H9 (cell line): ENCODE data around the gene TCF7L1. TPM values are rescaled to one million over a fixed set of nuclear protein-coding genes. Genes with fewer than 3 reads are reported as not detected.

ENCODE experiments used
- DNase-seq: peaks from one replicate; pipeline ENCODE4 v3.0.0-alpha.2; 2017
- H2AFZ ChIP-seq: one replicate; pipeline ENCODE4 v1.6.1; 2013; ENCODE audit warnings: mild to moderate bottlenecking, low read length, control low read depth, moderate library complexity
- H2AK5ac ChIP-seq: 2 replicates; pipeline ENCODE4 v1.6.1; 2013; ENCODE audit warnings: low read length, control low read depth, mixed read lengths; ENCODE audit not compliant: insufficient read length
- H2BK120ac ChIP-seq: one replicate; pipeline ENCODE4 v1.6.1; 2013; ENCODE audit warnings: low read depth, mild to moderate bottlenecking, low read length, control low read depth, inconsistent platforms; ENCODE audit not compliant: poor library complexity, severe bottlenecking
- H2BK12ac ChIP-seq: 2 replicates; pipeline ENCODE4 v1.6.1; 2013; ENCODE audit warnings: low read length, control low read depth, mixed read lengths, low read depth; ENCODE audit not compliant: insufficient read length
- H2BK15ac ChIP-seq: 2 replicates; pipeline ENCODE4 v1.6.1; 2013; ENCODE audit warnings: low read depth, low read length, control low read depth
- H2BK20ac ChIP-seq: one replicate; pipeline ENCODE4 v1.6.1; 2013; ENCODE audit warnings: low read depth, mild to moderate bottlenecking, low read length, control low read depth, inconsistent platforms; ENCODE audit not compliant: poor library complexity, severe bottlenecking
- H2BK5ac ChIP-seq: 2 replicates; pipeline ENCODE4 v1.6.1; 2013; ENCODE audit warnings: low read length, control low read depth, mixed read lengths; ENCODE audit not compliant: insufficient read length
- H3K14ac ChIP-seq: 2 replicates; pipeline ENCODE4 v1.6.1; 2013; ENCODE audit warnings: low read length, control low read depth; ENCODE audit not compliant: insufficient read depth
- H3K18ac ChIP-seq: 2 replicates; pipeline ENCODE4 v1.6.1; 2013; ENCODE audit warnings: low read depth, mild to moderate bottlenecking, mixed read lengths, low read length, control low read depth; ENCODE audit not compliant: insufficient read length
- H3K23ac ChIP-seq: 2 replicates; pipeline ENCODE4 v1.6.1; 2013; ENCODE audit warnings: low read length, control low read depth, mixed read lengths, low read depth; ENCODE audit not compliant: insufficient read length
- H3K23me2 ChIP-seq: 2 replicates; pipeline ENCODE4 v1.6.1; 2013; ENCODE audit warnings: low read depth, mild to moderate bottlenecking, mixed read lengths, low read length, control low read depth; ENCODE audit not compliant: insufficient read length, poor library complexity, severe bottlenecking
- H3K27ac ChIP-seq: 2 replicates; pipeline ENCODE4 v1.5.1; 2013; ENCODE audit warnings: low read length, control low read depth, mixed read lengths, low read depth; ENCODE audit not compliant: insufficient read length
- H3K27me3 ChIP-seq: 2 replicates; pipeline ENCODE4 v1.6.1; 2013; ENCODE audit warnings: low read length, control low read depth, inconsistent platforms; ENCODE audit not compliant: insufficient read depth
- H3K4ac ChIP-seq: 2 replicates; pipeline ENCODE4 v1.6.1; 2013; ENCODE audit warnings: low read depth, mild to moderate bottlenecking, control low read depth, inconsistent platforms, low read length, moderate library complexity
- H3K4me1 ChIP-seq: 2 replicates; pipeline ENCODE4 v1.6.1; 2013; ENCODE audit warnings: low read length, control low read depth, inconsistent platforms; ENCODE audit not compliant: insufficient read depth
- H3K4me2 ChIP-seq: 2 replicates; pipeline ENCODE4 v1.6.1; 2013; ENCODE audit warnings: low read length, control low read depth, mixed read lengths; ENCODE audit not compliant: insufficient read length, insufficient read depth
- H3K56ac ChIP-seq: 2 replicates; pipeline ENCODE4 v1.6.1; 2013; ENCODE audit warnings: low read depth, mild to moderate bottlenecking, mixed read lengths, low read length, control low read depth; ENCODE audit not compliant: insufficient read length
- H3K79me1 ChIP-seq: 2 replicates; pipeline ENCODE4 v1.6.1; 2013; ENCODE audit warnings: low read depth, mild to moderate bottlenecking, moderate library complexity, low read length, control low read depth, inconsistent platforms; ENCODE audit not compliant: insufficient read depth, poor library complexity, severe bottlenecking
- H3K79me2 ChIP-seq: 2 replicates; pipeline ENCODE4 v1.6.1; 2013; ENCODE audit warnings: low read length, control low read depth, inconsistent platforms; ENCODE audit not compliant: insufficient read depth
- H3K9ac ChIP-seq: 2 replicates; pipeline ENCODE4 v1.6.1; 2013; ENCODE audit warnings: low read length, control low read depth, mixed read lengths; ENCODE audit not compliant: insufficient read length; ENCODE audit errors: extremely low read depth
- H3K9me3 ChIP-seq: one replicate; pipeline ENCODE4 v1.6.1; 2013; ENCODE audit warnings: low read depth, low read length, inconsistent platforms; ENCODE audit not compliant: control insufficient read depth
- H3T11ph ChIP-seq: one replicate; pipeline ENCODE4 v1.6.1; 2013; ENCODE audit warnings: mild to moderate bottlenecking, low read length, control low read depth, inconsistent platforms
- H4K20me1 ChIP-seq: one replicate; pipeline ENCODE4 v1.6.1; 2013; ENCODE audit not compliant: control insufficient read depth, insufficient read length, insufficient read depth
- H4K5ac ChIP-seq: 2 replicates; pipeline ENCODE4 v1.6.1; 2013; ENCODE audit warnings: low read depth, mild to moderate bottlenecking, mixed read lengths, low read length, control low read depth; ENCODE audit not compliant: insufficient read length
- H4K8ac ChIP-seq: replicated peaks from 2 replicates; pipeline ENCODE4 v1.6.1; 2013; ENCODE audit warnings: low read length, control low read depth, mixed read lengths, low read depth; ENCODE audit not compliant: insufficient read length
- H4K91ac ChIP-seq: 2 replicates; pipeline ENCODE4 v1.6.1; 2013; ENCODE audit warnings: low read depth, mild to moderate bottlenecking, moderate library complexity, mixed read lengths, low read length, control low read depth; ENCODE audit not compliant: insufficient read length
- H3K27ac Mint-ChIP-seq, 3 experiments: 2 replicates in 2 of 3; 3 replicates in 1 of 3; pipeline ENCODE4 v1.8.0; 2020 to 2021; ENCODE audit warnings: mixed read lengths in 3 of 3, mild to moderate bottlenecking in 1 of 3, moderate library complexity in 1 of 3
- H3K27me3 Mint-ChIP-seq: 2 replicates; pipeline ENCODE4 v1.8.0; 2021; ENCODE audit warnings: low read depth, mild to moderate bottlenecking, moderate library complexity, mixed read lengths
- H3K36me3 Mint-ChIP-seq, 3 experiments: 2 replicates in 2 of 3; 3 replicates in 1 of 3; pipeline ENCODE4 v1.8.0; 2020 to 2021; ENCODE audit warnings: low read depth in 3 of 3, mixed read lengths in 3 of 3; ENCODE audit not compliant: insufficient read depth in 1 of 3
- H3K4me1 Mint-ChIP-seq, 2 experiments: 2 replicates each; pipeline ENCODE4 v1.8.0; 2020; ENCODE audit warnings: mixed read lengths in 2 of 2
- H3K4me3 Mint-ChIP-seq, 2 experiments: 2 replicates in 1 of 2; 3 replicates in 1 of 2; pipeline ENCODE4 v1.8.0; 2020 to 2021; ENCODE audit warnings: mild to moderate bottlenecking in 2 of 2, mixed read lengths in 2 of 2, moderate library complexity in 1 of 2
- H3K9me3 Mint-ChIP-seq, 2 experiments: 2 replicates in 1 of 2; 3 replicates in 1 of 2; pipeline ENCODE4 v1.8.0; 2020; ENCODE audit warnings: mild to moderate bottlenecking in 2 of 2, mixed read lengths in 2 of 2, moderate library complexity in 1 of 2
- CTCF ChIP-seq: fragments of 200-600 bp; sonication (generic); conservative IDR thresholded peaks from 3 replicates; pipeline ENCODE4 v1.8.0; 2021; ENCODE audit warnings: antibody characterized with exemption, mild to moderate bottlenecking
- WGBS: extraction: QIAGEN DNeasy Blood & Tissue Kit; methylation state at CpG from one replicate; pipeline ENCODE4 v1.1.7; 2013; ENCODE audit warnings: missing lambda C conversion rate, low lambda C conversion rate, mixed read lengths; ENCODE audit not compliant: insufficient read length; ENCODE audit errors: extremely low coverage; 5-methylcytosine and 5-hydroxymethylcytosine counted together
- total RNA-seq: library from RNA; stranded (reverse); gene quantifications from 2 replicates; pipeline ENCODE4 v1.2.1, GENCODE V29; 2021

TCF7L1 gene
- total RNA-seq, 1 experiment from 2014 or later = 112 TPM

DNA sequence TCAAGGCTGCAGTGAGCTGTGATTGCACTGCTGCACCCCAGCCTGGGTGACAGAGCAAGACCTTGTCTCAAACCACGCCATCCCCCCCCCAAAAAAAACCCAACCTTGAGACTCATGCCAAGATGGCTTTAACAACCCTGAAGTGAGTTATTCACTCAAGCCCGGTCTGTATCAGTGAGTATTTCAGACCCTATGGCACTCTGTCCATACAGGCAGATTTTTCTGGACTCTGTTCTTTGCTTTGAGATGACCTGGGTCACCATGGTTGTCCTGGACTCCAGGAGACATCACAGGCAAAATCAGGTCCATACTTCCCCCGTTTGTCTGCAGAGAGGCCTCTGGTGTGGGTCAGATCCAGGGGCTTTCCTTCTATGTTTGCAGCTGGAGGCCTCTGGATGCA, 102.9 kb downstream of the TCF7L1 start:
- Histone ChIP-seq H3K27me3 (no peaks in the 10 kb centered on the region), H3K27ac (no peak overlapping the region), H2BK15ac (no peak overlapping the region), H2AK5ac (no peak overlapping the region), H2BK120ac (no peak overlapping the region), H4K20me1 (peaks cover 3% of the 10 kb centered on the region), H2BK5ac (no peak overlapping the region), H3K23me2 (peaks cover 5% of the 10 kb centered on the region), H3K9ac (no peak overlapping the region), H4K91ac (no peak overlapping the region), H3K4me2 (no peak overlapping the region), H3K56ac (no peak overlapping the region), H3K4me1 (peaks cover 39% of the 10 kb centered on the region), H2BK12ac (no peak overlapping the region), H4K5ac (no peak overlapping the region), H3K79me1 (no peaks in the 10 kb centered on the region), H2AFZ (no peak overlapping the region), H3K9me3 (no peaks in the 10 kb centered on the region), H3K79me2 (peaks cover 15% of the 10 kb centered on the region), H3K18ac (no peak overlapping the region), H3T11ph (no peak overlapping the region), H3K4ac (no peak overlapping the region), H2BK20ac (no peak overlapping the region), H3K23ac (no peak overlapping the region), H4K8ac (no peak overlapping the region), H3K14ac (no peak overlapping the region)
- Mint-ChIP-seq H3K27ac (peak overlapping the region; percentile 97 to 99 (median 99)), H3K36me3 (peaks cover 7 to 23% (median 22%) of the 10 kb centered on the region in 3 experiments), H3K4me3 (peak overlapping the region; percentile 5 to 62; a peak in 3 of 5 replicates), H3K27me3 (0 out of 2 replicates have a peak, but pooled peaks cover 1% of the 10 kb centered on the region), H3K4me1 (peaks cover 77 to 83% of the 10 kb centered on the region in 2 experiments), H3K9me3 (no peaks in the 10 kb centered on the region)
- DNase-seq = no peak
- TF ChIP-seq CTCF = no peak
- no CpG with 5 or more reads among the region's 3 CpGs for WGBS
